AG04450 (cell line): Measurements from ENCODE around the gene TMEM132A. TPM values are rescaled to one million over a fixed set of nuclear protein-coding genes. Genes with fewer than 3 reads are reported as not detected.

Experiments used
- CTCF ChIA-PET: fragments of 300-600, 350-600 bp; formaldehyde crosslinking; extraction: SDS; loops from one replicate; lab custom pipeline; 2022; ENCODE audit warnings: antibody characterized with exemption, inconsistent platforms; lab: Charles Lee
- POLR2A ChIA-PET: fragments of 350-600 bp; formaldehyde crosslinking; extraction: SDS; loops from one replicate; lab custom pipeline; 2021; ENCODE audit warnings: antibody characterized with exemption, inconsistent platforms; lab: Yijun Ruan, JAX
- DNase-seq: peaks from one replicate; pipeline ENCODE4 v3.0.0-alpha.2; 2011; ENCODE audit warnings: low read depth, low spot score
- H3K27ac ChIP-seq: one replicate; pipeline ENCODE4 v1.5.1; 2012; ENCODE audit warnings: low read depth, low read length, control low read depth
- H3K27me3 ChIP-seq: one replicate; pipeline ENCODE4 v1.6.0; 2012; ENCODE audit warnings: low read length; ENCODE audit not compliant: control insufficient read depth, insufficient read depth
- H3K4me3 ChIP-seq: 2 replicates; pipeline ENCODE4 v1.5.1; 2011; ENCODE audit warnings: mild to moderate bottlenecking, low read depth, low read length, control low read depth
- H3K9me3 ChIP-seq: 2 replicates; pipeline ENCODE4 v1.5.1; 2012; ENCODE audit warnings: low read length; ENCODE audit not compliant: control insufficient read depth, insufficient read depth
- CTCF ChIP-seq: IDR thresholded peaks from 2 replicates; pipeline ENCODE4 v1.5.1; 2011; ENCODE audit warnings: low read depth, low read length, control low read depth, inconsistent platforms
- polyA plus RNA-seq: library from polyadenylated mRNA; depleted of rRNA; stranded (reverse); fragments of >200 nt; gene quantifications from 2 replicates; pipeline ENCODE4 v1.2.3, GENCODE V29; 2011

TMEM132A gene
- polyA plus RNA-seq, 1 experiment, result 25.9 TPM

- Histone ChIP-seq H3K4me3 (no peak overlapping the region), H3K27me3 (no peaks in the 10 kb centered on the region), H3K9me3 (no peaks in the 10 kb centered on the region; the same call in 1 of the 2 replicates), H3K27ac (no peak overlapping the region)
- no peak for DNase-seq
- CTCF ChIA-PET, result no interaction called here
- TF ChIP-seq CTCF, result no peak
- POLR2A ChIA-PET, result no interaction called here
These were observed 7.0 kb upstream of the TMEM132A start for GRCh38 chr11:60917267-60917666.

GRCh38 chr11:60918251-60918938 lies 5.9 kb upstream of the TMEM132A start:
- CTCF ChIA-PET, result interaction anchor here (2.1 kb wide), 1 partner anchor 19 kb away, joined by 11 read pairs; no protein-coding TSS in a partner anchor
- H3K9me3 ChIP-seq, result no peaks in the 10 kb centered on the region; the same call in 1 of the 2 replicates
- POLR2A ChIA-PET, result no interaction called here
- no peak for DNase-seq
- no peak overlapping the region for H3K27ac ChIP-seq
- H3K4me3 ChIP-seq, result no peak overlapping the region
- no peaks in the 10 kb centered on the region for H3K27me3 ChIP-seq
- TF ChIP-seq CTCF, result no peak

- CTCF ChIA-PET, result interaction anchor here (2.1 kb wide), 1 partner anchor 19 kb away, joined by 11 read pairs; no protein-coding TSS in a partner anchor
- TF ChIP-seq CTCF, result no peak
- Histone ChIP-seq H3K27ac (no peak overlapping the region), H3K9me3 (no peaks in the 10 kb centered on the region; the same call in 1 of the 2 replicates), H3K4me3 (no peak overlapping the region), H3K27me3 (no peaks in the 10 kb centered on the region)
- no peak for DNase-seq
- POLR2A ChIA-PET, result no interaction called here
These were observed 5.4 kb upstream of the TMEM132A start for GRCh38 chr11:60918939-60919265.

- DNase-seq, result no peak
- POLR2A ChIA-PET, result no interaction called here
- no peak for TF ChIP-seq CTCF
- no peaks in the 10 kb centered on the region for H3K27me3 ChIP-seq
- H3K27ac ChIP-seq, result no peak overlapping the region
- no peak overlapping the region for H3K4me3 ChIP-seq
- CTCF ChIA-PET, result interaction anchor here (2.1 kb wide), 1 partner anchor 20 kb away, joined by 11 read pairs; no protein-coding TSS in a partner anchor
- H3K9me3 ChIP-seq, result no peaks in the 10 kb centered on the region; the same call in 1 of the 2 replicates
These were observed 4.9 kb upstream of the TMEM132A start for GRCh38 chr11:60919320-60919719.

GRCh38 chr11:60919956-60920355 lies 4.3 kb upstream of the TMEM132A start:
- Histone ChIP-seq H3K9me3 (no peaks in the 10 kb centered on the region; the same call in 1 of the 2 replicates), H3K4me3 (no peak overlapping the region), H3K27me3 (no peaks in the 10 kb centered on the region), H3K27ac (no peak overlapping the region)
- no peak for TF ChIP-seq CTCF
- ChIA-PET POLR2A (no interaction called here), CTCF (interaction anchor here (1.1 kb wide), 1 partner anchor 267 kb away, joined by 3 read pairs; no protein-coding TSS in a partner anchor)
- DNase-seq, result no peak
